Lower leg skin (tissue), 3 donors: ENCODE measurements around the gene CEACAM1.

Experiments
- CTCF ChIP-seq, 3 donors: fragments of 450-650 bp; IDR thresholded peaks; one replicate each; pipeline ENCODE4 v1.5.1; 2016; ENCODE audit warnings: antibody characterized with exemption in 3 of 3, mild to moderate bottlenecking in 3 of 3, moderate library complexity in 2 of 3
- POLR2A ChIP-seq, 2 donors: fragments of 450-650 bp; IDR thresholded peaks; one replicate each; pipeline ENCODE4 v1.6.1; 2016 to 2017; ENCODE audit warnings: antibody characterized with exemption in 2 of 2, mild to moderate bottlenecking in 1 of 2, moderate library complexity in 1 of 2

- TF ChIP-seq CTCF (IDR thresholded peaks at IDR 0.05) (no peak), POLR2A (IDR thresholded peaks at IDR 0.05) (no peak)
Measured at GRCh38 chr19:42573642-42574041, 45.4 kb upstream of the CEACAM1 start.
